ENCODE results near the gene ARHGAP11B.
"Not testable (repeated sequence)": the region's sequence is repeated elsewhere in the genome, so short reads cannot be mapped to it uniquely, and the experiment has no call there.

The ARHGAP11B gene

GRCh38 chr15:30650012-30650929 is 24.3 kb downstream of the ARHGAP11B start:
- WGBS (ENCODE audit: insufficient coverage, low coverage, low lambda C conversion rate, missing lambda C conversion rate): 71% methylated on average over 5 of the region's 5 CpGs
- ATAC-seq (no peak), DNase-seq (no peak)
- no peak overlapping the region for H3K4me3 ChIP-seq
- no peaks in the 10 kb centered on the region for H3K36me3 ChIP-seq
- H3K27me3 ChIP-seq: no peaks in the 10 kb centered on the region
- intact Hi-C loops (cut with DNase I): no loop called here
- H3K9me3 ChIP-seq: no peaks in the 10 kb centered on the region
- no peaks in the 10 kb centered on the region for H3K4me1 ChIP-seq
- TF ChIP-seq CTCF (IDR thresholded peaks at IDR 0.05): no peak
- TF ChIP-seq POLR2A (IDR thresholded peaks at IDR 0.05): no peak
- no peak overlapping the region for H3K27ac ChIP-seq

- ATAC-seq; H3K9me3 ChIP-seq; H3K36me3 ChIP-seq; DNase-seq; H3K4me3 ChIP-seq; H3K27me3 ChIP-seq; H3K4me1 ChIP-seq; intact Hi-C loops (cut with DNase I); H3K27ac ChIP-seq: not testable (repeated sequence)
- peak; percentile 26 to 67 (median 38) for TF ChIP-seq CTCF (IDR thresholded peaks at IDR 0.05)
- WGBS (ENCODE audit: insufficient coverage, low coverage, low lambda C conversion rate, missing lambda C conversion rate): 67% methylated on average over 1 of the region's 1 CpG
These were observed 35.2 kb downstream of the ARHGAP11B start for GRCh38 chr15:30661154-30661553.

- DNase-seq; H3K4me3 ChIP-seq; H3K27ac ChIP-seq; H3K4me1 ChIP-seq; ATAC-seq; H3K9me3 ChIP-seq; H3K36me3 ChIP-seq; intact Hi-C loops (cut with DNase I); H3K27me3 ChIP-seq: not testable (repeated sequence)
- 75% methylated on average over 4 of the region's 4 CpGs for WGBS (ENCODE audit: insufficient coverage, low coverage, low lambda C conversion rate, missing lambda C conversion rate)
These were observed 43.7 kb downstream of the ARHGAP11B start for GRCh38 chr15:30669621-30670020.

GRCh38 chr15:30670056-30670455 is 44.1 kb downstream of the ARHGAP11B start:
- Histone ChIP-seq H3K27ac (no peak overlapping the region), H3K27me3 (no peaks in the 10 kb centered on the region), H3K36me3 (no peaks in the 10 kb centered on the region), H3K4me1 (no peaks in the 10 kb centered on the region), H3K4me3 (no peak overlapping the region), H3K9me3 (no peaks in the 10 kb centered on the region)
- WGBS (ENCODE audit: insufficient coverage, low coverage, low lambda C conversion rate, missing lambda C conversion rate): 69% methylated on average over 2 of the region's 2 CpGs
- TF ChIP-seq CTCF (IDR thresholded peaks at IDR 0.05) (no peak), POLR2A (IDR thresholded peaks at IDR 0.05) (no peak)
- DNase-seq (no peak), ATAC-seq (no peak)
- intact Hi-C loops (cut with DNase I): no loop called here

GRCh38 chr15:30671309-30671708 is 45.4 kb downstream of the ARHGAP11B start:
- intact Hi-C loops (cut with DNase I): no loop called here
- Histone ChIP-seq H3K27ac (no peak overlapping the region), H3K27me3 (no peaks in the 10 kb centered on the region), H3K4me1 (no peaks in the 10 kb centered on the region), H3K36me3 (no peaks in the 10 kb centered on the region), H3K9me3 (no peaks in the 10 kb centered on the region), H3K4me3 (no peak overlapping the region)
- DNase-seq: no peak
- TF ChIP-seq CTCF (IDR thresholded peaks at IDR 0.05) (no peak), POLR2A (IDR thresholded peaks at IDR 0.05) (no peak)
- no peak for ATAC-seq
- no CpG with 5 or more reads among the region's 1 CpG for WGBS (ENCODE audit: insufficient coverage, low coverage, low lambda C conversion rate, missing lambda C conversion rate)

All from right lobe of liver (tissue), 6 donors.